HEK293 (cell line): ENCODE data around the gene PRSS53.

Experiments
- CTCF ChIA-PET: fragments of 350-600 bp; formaldehyde crosslinking; extraction: SDS; loops from one replicate; lab custom pipeline; 2021; ENCODE audit warnings: antibody characterized with exemption; lab: Yijun Ruan, JAX
- POLR2A ChIA-PET: fragments of 300-600 bp; formaldehyde crosslinking; extraction: SDS; loops from one replicate; lab custom pipeline; 2020; ENCODE audit warnings: antibody characterized with exemption, inconsistent platforms; lab: Yijun Ruan, JAX
- H3K27ac ChIP-seq: fragments of 200-500 bp; sonication (Bioruptor generic); 2 replicates; pipeline ENCODE4 v1.5.1; 2014; ENCODE audit warnings: low read depth, low read length, control low read depth, inconsistent platforms; ENCODE audit errors: extremely low read depth
- H3K36me3 ChIP-seq, 2 experiments: fragments of 200-500 bp in 1 of 2; sonication (Bioruptor generic) in 1 of 2; 1 replicate in 1 of 2; 2 replicates in 1 of 2; pipeline ENCODE4 v1.5.1; 2014 to 2017; ENCODE audit warnings: inconsistent platforms in 2 of 2, low read length in 2 of 2; ENCODE audit not compliant: control insufficient read depth in 2 of 2, insufficient read depth in 1 of 2
- H3K4me1 ChIP-seq: fragments of 200-500 bp; sonication (Bioruptor generic); 2 replicates; pipeline ENCODE4 v1.5.1; 2014; ENCODE audit warnings: mild to moderate bottlenecking, low read length, inconsistent platforms; ENCODE audit not compliant: control insufficient read depth, insufficient read depth
- H3K4me3 ChIP-seq: 2 replicates; pipeline ENCODE4 v1.5.1; 2011; ENCODE audit warnings: low read depth, mild to moderate bottlenecking, control low read depth, low read length, moderate library complexity
- H3K9me3 ChIP-seq: fragments of 200-500 bp; sonication (Bioruptor generic); 2 replicates; pipeline ENCODE4 v1.5.1; 2014; ENCODE audit warnings: low read depth, low read length, inconsistent platforms; ENCODE audit not compliant: control insufficient read depth, insufficient read depth
- BCL6B ChIP-seq: fragments of 450-650 bp; formaldehyde crosslinking; IDR thresholded peaks from 2 replicates; pipeline ENCODE4 v1.5.1; 2017; ENCODE audit warnings: missing biosample characterization, missing genetic modification characterization
- EGR2 ChIP-seq: fragments of 450-650 bp; formaldehyde crosslinking; IDR thresholded peaks from 2 replicates; pipeline ENCODE4 v1.5.1; 2016; ENCODE audit warnings: low read depth, missing biosample characterization, missing genetic modification characterization
- INSM2 ChIP-seq: fragments of 450-650 bp; formaldehyde crosslinking; IDR thresholded peaks from 2 replicates; pipeline ENCODE4 v1.5.1; 2016; ENCODE audit warnings: missing biosample characterization, missing genetic modification characterization
- KLF17 ChIP-seq: fragments of 450-650 bp; formaldehyde crosslinking; IDR thresholded peaks from 2 replicates; pipeline ENCODE4 v1.5.1; 2016; ENCODE audit warnings: missing biosample characterization, missing genetic modification characterization
- MEIS1 ChIP-seq: sonication (generic); formaldehyde crosslinking; IDR thresholded peaks from 2 replicates; pipeline ENCODE4 v1.8.1; 2022; ENCODE audit warnings: missing genetic modification reagents, mild to moderate bottlenecking, borderline replicate concordance
- PBX3 ChIP-seq: sonication (generic); formaldehyde crosslinking; IDR thresholded peaks from 2 replicates; pipeline ENCODE4 v1.8.1; 2022; ENCODE audit warnings: mild to moderate bottlenecking, moderate library complexity, missing genetic modification reagents
- PRDM10 ChIP-seq: fragments of 450-650 bp; formaldehyde crosslinking; IDR thresholded peaks from 2 replicates; pipeline ENCODE4 v1.5.1; 2016; ENCODE audit warnings: missing biosample characterization, missing genetic modification characterization
- RBAK ChIP-seq: fragments of 450-650 bp; formaldehyde crosslinking; IDR thresholded peaks from 2 replicates; pipeline ENCODE4 v1.5.1; 2016; ENCODE audit warnings: missing biosample characterization, missing genetic modification characterization
- SCRT2 ChIP-seq: fragments of 450-650 bp; formaldehyde crosslinking; IDR thresholded peaks from 2 replicates; pipeline ENCODE4 v1.5.1; 2016; ENCODE audit warnings: missing biosample characterization, missing genetic modification characterization
- SP7 ChIP-seq: fragments of 450-650 bp; formaldehyde crosslinking; IDR thresholded peaks from 2 replicates; pipeline ENCODE4 v1.5.1; 2016; ENCODE audit warnings: missing biosample characterization, missing genetic modification characterization
- WT1 ChIP-seq: fragments of 450-650 bp; formaldehyde crosslinking; IDR thresholded peaks from 2 replicates; pipeline ENCODE4 v1.5.1; 2016; ENCODE audit warnings: missing biosample characterization, missing genetic modification characterization
- ZBTB20 ChIP-seq: fragments of 450-650 bp; formaldehyde crosslinking; IDR thresholded peaks from 2 replicates; pipeline ENCODE4 v1.5.1; 2016; ENCODE audit warnings: missing biosample characterization, missing genetic modification characterization
- ZBTB48 ChIP-seq: fragments of 450-650 bp; formaldehyde crosslinking; IDR thresholded peaks from 2 replicates; pipeline ENCODE4 v1.5.1; 2016; ENCODE audit warnings: missing biosample characterization, missing genetic modification characterization
- ZBTB8A ChIP-seq: fragments of 450-650 bp; formaldehyde crosslinking; IDR thresholded peaks from 2 replicates; pipeline ENCODE4 v1.5.1; 2016; ENCODE audit warnings: missing biosample characterization, missing genetic modification characterization
- ZEB2 ChIP-seq: fragments of 450-650 bp; formaldehyde crosslinking; IDR thresholded peaks from 2 replicates; pipeline ENCODE4 v1.5.1; 2016; ENCODE audit warnings: missing biosample characterization, missing genetic modification characterization
- ZFHX2 ChIP-seq: fragments of 450-650 bp; formaldehyde crosslinking; conservative IDR thresholded peaks from 2 replicates; pipeline ENCODE4 v1.5.1; 2016; ENCODE audit warnings: missing biosample characterization, missing genetic modification characterization
- ZFP3 ChIP-seq: fragments of 450-650 bp; formaldehyde crosslinking; IDR thresholded peaks from 2 replicates; pipeline ENCODE4 v1.5.1; 2016; ENCODE audit warnings: low read depth, missing biosample characterization, missing genetic modification characterization
- ZFP41 ChIP-seq: fragments of 450-650 bp; formaldehyde crosslinking; IDR thresholded peaks from 2 replicates; pipeline ENCODE4 v1.5.1; 2016; ENCODE audit warnings: missing biosample characterization, missing genetic modification characterization, borderline replicate concordance
- ZNF19 ChIP-seq: fragments of 450-650 bp; formaldehyde crosslinking; IDR thresholded peaks from 2 replicates; pipeline ENCODE4; 2016; ENCODE audit warnings: missing biosample characterization, missing genetic modification characterization, low read depth
- ZNF311 ChIP-seq: fragments of 450-650 bp; formaldehyde crosslinking; IDR thresholded peaks from 2 replicates; pipeline ENCODE4 v1.5.1; 2017; ENCODE audit warnings: missing biosample characterization, missing genetic modification characterization, borderline replicate concordance
- ZNF341 ChIP-seq: fragments of 450-650 bp; formaldehyde crosslinking; IDR thresholded peaks from 2 replicates; pipeline ENCODE4; 2016; ENCODE audit warnings: low read depth, missing biosample characterization, missing genetic modification characterization
- ZNF398 ChIP-seq: fragments of 450-650 bp; formaldehyde crosslinking; IDR thresholded peaks from 2 replicates; pipeline ENCODE4 v1.5.1; 2017; ENCODE audit warnings: missing biosample characterization, missing genetic modification characterization
- ZNF426 ChIP-seq: fragments of 450-650 bp; formaldehyde crosslinking; IDR thresholded peaks from 2 replicates; pipeline ENCODE4 v1.5.1; 2017; ENCODE audit warnings: missing biosample characterization, missing genetic modification characterization, mild to moderate bottlenecking, inconsistent platforms, moderate library complexity
- ZNF548 ChIP-seq: fragments of 450-650 bp; formaldehyde crosslinking; IDR thresholded peaks from 2 replicates; pipeline ENCODE4 v1.5.1; 2016; ENCODE audit warnings: missing biosample characterization, missing genetic modification characterization

Gene PRSS53

GRCh38 chr16:31134625-31135534, 46.1 kb upstream of the PRSS53 start:
- Histone ChIP-seq H3K36me3 (peaks cover 0 to 28% of the 10 kb centered on the region in 2 experiments; a peak in 1 of 3 replicates), H3K4me3 (no peak overlapping the region), H3K4me1 (peaks cover 11% of the 10 kb centered on the region; the same call in 1 of the 2 replicates), H3K9me3 (no peaks in the 10 kb centered on the region), H3K27ac (no peak overlapping the region)
- ChIA-PET POLR2A (interaction anchor here (1.0 to 1.1 kb wide), 3 partner anchors 7 to 46 kb away, joined by 3 to 5 read pairs (median 3); partner anchors contain the start of gene KAT8), CTCF (interaction anchor here (0.6 kb wide), 1 partner anchor 136 kb away, joined by 4 read pairs; no protein-coding TSS in a partner anchor)
- TF ChIP-seq SP7 = no peak
- no peak for TF ChIP-seq ZNF426
- peak; percentile 71; the same call in 1 of the 2 replicates for TF ChIP-seq INSM2 (tag by site-specific recombination)
- peak; percentile 47; the same call in 1 of the 2 replicates for TF ChIP-seq BCL6B (tag by site-specific recombination)
- TF ChIP-seq ZNF19 = no peak
- TF ChIP-seq ZNF548 (tag by site-specific recombination) = no peak
- peak; percentile 85 for TF ChIP-seq ZNF398 (tag by site-specific recombination)
- TF ChIP-seq RBAK (tag by site-specific recombination) = no peak
- TF ChIP-seq WT1 = peak; percentile 37; the same call in 1 of the 2 replicates
- no peak; the same call in 1 of the 2 replicates for TF ChIP-seq ZEB2 (tag by site-specific recombination)
- no peak for TF ChIP-seq ZNF341 (tag by site-specific recombination)
- TF ChIP-seq ZNF311 = no peak
- peak; percentile 99 for TF ChIP-seq PRDM10
- peak; percentile 94 for TF ChIP-seq SCRT2
- peak; percentile 48; the same call in 1 of the 2 replicates for TF ChIP-seq ZBTB48 (tag by site-specific recombination)
- no peak for TF ChIP-seq PBX3 (CRISPR knock-in tag)
- TF ChIP-seq ZFP3 = no peak
- TF ChIP-seq ZBTB8A (tag by site-specific recombination) = peak; percentile 28; the same call in 1 of the 2 replicates
- TF ChIP-seq KLF17 (tag by site-specific recombination) = no peak
- peak; percentile 86 for TF ChIP-seq ZBTB20 (tag by site-specific recombination)
- TF ChIP-seq ZFHX2 = peak; percentile 75
- no peak for TF ChIP-seq ZFP41
- TF ChIP-seq MEIS1 (CRISPR knock-in tag) = no peak
- TF ChIP-seq EGR2 (tag by site-specific recombination) = peak; percentile 52
